Ascending aorta (tissue), 2 donors: Measurements from ENCODE around the gene GAB2. TPM values are rescaled to one million over a fixed set of nuclear protein-coding genes. Genes with fewer than 3 reads are reported as not detected.
A peak's percentile ranks its signal among the peaks of the same experiment; 100 is the strongest.

Experiments
- DNase-seq, 2 donors: peaks; one replicate each; pipeline ENCODE4 v3.0.0-alpha.2; 2019; ENCODE audit warnings: low spot score in 2 of 2
- H3K27ac ChIP-seq, 2 donors: fragments of 200-600 bp; sonication (generic); one replicate each; pipeline ENCODE4 v1.5.1; 2016 to 2017; ENCODE audit warnings: mild to moderate bottlenecking in 1 of 2
- H3K27me3 ChIP-seq: fragments of 200-600 bp; sonication (generic); one replicate; pipeline ENCODE4 v1.5.1; 2017
- H3K36me3 ChIP-seq, 2 donors: fragments of 200-600 bp; sonication (generic); one replicate each; pipeline ENCODE4 v1.5.1; 2016
- H3K4me1 ChIP-seq, 2 donors: fragments of 200-600 bp; sonication (generic); one replicate each; pipeline ENCODE4 v1.5.1; 2016 to 2017; ENCODE audit warnings: mild to moderate bottlenecking in 1 of 2
- H3K4me3 ChIP-seq, 2 donors: fragments of 200-600 bp; sonication (generic); one replicate each; pipeline ENCODE4 v1.5.1; 2016 to 2017; ENCODE audit warnings: mild to moderate bottlenecking in 1 of 2
- H3K9me3 ChIP-seq, 2 donors: fragments of 200-600 bp; sonication (generic); one replicate each; pipeline ENCODE4 v1.5.1; 2016
- intact Hi-C: fragments of 100-400 bp; cut with DNase I; formaldehyde crosslinking; loops from one replicate; pipeline ENCODE4 v1.15.1; 2023
- total RNA-seq: library from RNA; depleted of rRNA; stranded (reverse); fragments of >200 nt; gene quantifications from one replicate; pipeline ENCODE4 v1.1.0, GENCODE V29; 2016
- TF ChIP-seq, protein P1 (sequence below), 3 experiments: fragments of 200-600 bp in 2 of 3; fragments of 450-650 bp in 1 of 3; sonication (generic) in 2 of 3; IDR thresholded peaks; one replicate each; pipeline ENCODE4 v1.5.1; 2016 to 2019; ENCODE audit warnings: antibody characterized with exemption in 3 of 3, mild to moderate bottlenecking in 1 of 3, moderate library complexity in 1 of 3

GAB2 gene
- total RNA-seq, 1 donor from 2014 or later = 21.6 TPM

GRCh38 chr11:78416285-78417174 lies 1.1 kb downstream of the GAB2 start:
- peak overlapping the region; percentile 82 to 84 for H3K4me3 ChIP-seq
- peak; percentile 78 to 94 for DNase-seq
- peaks cover 0 to 19% of the 10 kb centered on the region in 2 donors for H3K4me1 ChIP-seq
- TF ChIP-seq, protein P1, sequence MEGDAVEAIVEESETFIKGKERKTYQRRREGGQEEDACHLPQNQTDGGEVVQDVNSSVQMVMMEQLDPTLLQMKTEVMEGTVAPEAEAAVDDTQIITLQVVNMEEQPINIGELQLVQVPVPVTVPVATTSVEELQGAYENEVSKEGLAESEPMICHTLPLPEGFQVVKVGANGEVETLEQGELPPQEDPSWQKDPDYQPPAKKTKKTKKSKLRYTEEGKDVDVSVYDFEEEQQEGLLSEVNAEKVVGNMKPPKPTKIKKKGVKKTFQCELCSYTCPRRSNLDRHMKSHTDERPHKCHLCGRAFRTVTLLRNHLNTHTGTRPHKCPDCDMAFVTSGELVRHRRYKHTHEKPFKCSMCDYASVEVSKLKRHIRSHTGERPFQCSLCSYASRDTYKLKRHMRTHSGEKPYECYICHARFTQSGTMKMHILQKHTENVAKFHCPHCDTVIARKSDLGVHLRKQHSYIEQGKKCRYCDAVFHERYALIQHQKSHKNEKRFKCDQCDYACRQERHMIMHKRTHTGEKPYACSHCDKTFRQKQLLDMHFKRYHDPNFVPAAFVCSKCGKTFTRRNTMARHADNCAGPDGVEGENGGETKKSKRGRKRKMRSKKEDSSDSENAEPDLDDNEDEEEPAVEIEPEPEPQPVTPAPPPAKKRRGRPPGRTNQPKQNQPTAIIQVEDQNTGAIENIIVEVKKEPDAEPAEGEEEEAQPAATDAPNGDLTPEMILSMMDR (IDR thresholded peaks at IDR 0.05) = peak in 2 of 3 experiments; percentile 50 to 53
- no peaks in the 10 kb centered on the region for H3K9me3 ChIP-seq
- no peaks in the 10 kb centered on the region for H3K36me3 ChIP-seq
- H3K27ac ChIP-seq = peak overlapping the region; percentile 98 to 100
- intact Hi-C loops = loop anchor here (1.0 to 5.0 kb wide), 5 partner anchors 104 to 424 kb away; partner anchors contain the start of genes ALG8 and INTS4
- no peaks in the 10 kb centered on the region for H3K27me3 ChIP-seq

- Histone ChIP-seq H3K36me3 (peaks cover 0 to 2% of the 10 kb centered on the region in 2 donors), H3K9me3 (peaks cover 1 to 2% of the 10 kb centered on the region in 2 donors), H3K4me3 (peak overlapping the region in 1 of 2 donors; percentile 82), H3K4me1 (peaks cover 0 to 14% of the 10 kb centered on the region in 2 donors), H3K27me3 (no peaks in the 10 kb centered on the region), H3K27ac (peak overlapping the region; percentile 98 to 100)
- intact Hi-C loops = loop anchor here (5.0 kb wide), 3 partner anchors 147 to 423 kb away; partner anchors contain the start of genes ALG8 and INTS4
- TF ChIP-seq, protein P1 (IDR thresholded peaks at IDR 0.05) = no peak
- no peak for DNase-seq
Measured at GRCh38 chr11:78415338-78415737, 2.3 kb downstream of the GAB2 start.

DNA sequence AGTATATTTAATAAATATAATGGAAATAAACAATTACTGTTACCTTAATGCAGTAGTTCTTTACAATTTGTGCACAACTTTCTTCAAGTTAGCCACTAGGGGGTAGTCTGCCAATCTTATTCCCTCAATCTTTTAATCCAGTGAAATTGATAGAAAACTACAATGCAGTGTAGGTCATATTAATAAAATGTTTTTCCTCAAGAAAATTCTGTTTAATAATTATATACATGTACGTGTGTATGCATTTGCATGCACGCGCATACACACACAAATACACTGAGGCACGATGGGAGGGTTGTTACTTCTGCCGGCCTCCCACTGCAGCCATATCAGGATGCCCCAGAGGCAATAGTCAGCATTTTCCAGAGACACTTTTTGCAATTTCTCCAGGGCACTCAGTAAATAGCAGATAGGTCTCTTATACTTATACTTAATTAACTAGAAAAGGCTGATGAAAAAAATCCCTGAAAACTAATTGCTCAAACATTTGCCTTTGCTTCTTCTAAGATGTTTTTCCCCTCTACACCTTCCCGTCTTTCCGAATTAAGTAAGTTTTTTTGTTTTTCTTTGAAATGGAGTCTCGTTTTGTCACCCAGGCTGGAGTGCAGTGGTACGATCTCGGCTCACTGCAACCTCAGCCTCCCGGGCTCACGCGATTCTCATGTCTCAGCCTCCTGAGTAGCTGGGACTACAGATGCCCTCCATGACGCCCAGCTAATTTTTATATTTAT lies 3.1 kb downstream of the GAB2 start:
- Histone ChIP-seq H3K9me3 (peaks cover 9 to 11% of the 10 kb centered on the region in 2 donors), H3K27me3 (no peaks in the 10 kb centered on the region), H3K27ac (peak overlapping the region in 1 of 2 donors; percentile 100), H3K4me1 (peaks cover 0 to 5% of the 10 kb centered on the region in 2 donors), H3K4me3 (no peak overlapping the region), H3K36me3 (peaks cover 4 to 11% of the 10 kb centered on the region in 2 donors)
- intact Hi-C loops = loop anchor here (5.0 kb wide), 3 partner anchors 148 to 422 kb away; partner anchors contain the start of genes ALG8 and INTS4
- TF ChIP-seq, protein P1 (IDR thresholded peaks at IDR 0.05) = peak in 2 of 3 experiments; percentile 40 to 52
- no peak for DNase-seq

GRCh38 chr11:78408619-78409018 lies 9.0 kb downstream of the GAB2 start:
- TF ChIP-seq, protein P1 (IDR thresholded peaks at IDR 0.05) = no peak
- intact Hi-C loops = no loop called here
- DNase-seq = no peak
- H3K9me3 ChIP-seq = peaks cover 9 to 16% of the 10 kb centered on the region in 2 donors
- H3K27me3 ChIP-seq = no peaks in the 10 kb centered on the region
- no peaks in the 10 kb centered on the region for H3K4me1 ChIP-seq
- peaks cover 4 to 16% of the 10 kb centered on the region in 2 donors for H3K36me3 ChIP-seq
- no peak overlapping the region for H3K4me3 ChIP-seq
- no peak overlapping the region for H3K27ac ChIP-seq

GRCh38 chr11:78406568-78407196 lies 10.9 kb downstream of the GAB2 start:
- Histone ChIP-seq H3K27me3 (no peaks in the 10 kb centered on the region), H3K27ac (no peak overlapping the region), H3K9me3 (peaks cover 9 to 16% of the 10 kb centered on the region in 2 donors), H3K4me3 (no peak overlapping the region), H3K36me3 (peaks cover 4 to 16% of the 10 kb centered on the region in 2 donors), H3K4me1 (peaks cover 0 to 3% of the 10 kb centered on the region in 2 donors)
- no peak for DNase-seq
- intact Hi-C loops = no loop called here
- TF ChIP-seq, protein P1 (IDR thresholded peaks at IDR 0.05) = no peak
